Measurements from ENCODE around the gene MTSS2. TPM values are rescaled to one million over a fixed set of nuclear protein-coding genes. Genes with fewer than 3 reads are reported as not detected.

MTSS2 gene
- total and polyA plus RNA-seq, 2 of the 8 experiments (the other 6 are each of a cell fraction or from before 2014, with no cell fraction given): 23.3 to 36.7 TPM

DNA sequence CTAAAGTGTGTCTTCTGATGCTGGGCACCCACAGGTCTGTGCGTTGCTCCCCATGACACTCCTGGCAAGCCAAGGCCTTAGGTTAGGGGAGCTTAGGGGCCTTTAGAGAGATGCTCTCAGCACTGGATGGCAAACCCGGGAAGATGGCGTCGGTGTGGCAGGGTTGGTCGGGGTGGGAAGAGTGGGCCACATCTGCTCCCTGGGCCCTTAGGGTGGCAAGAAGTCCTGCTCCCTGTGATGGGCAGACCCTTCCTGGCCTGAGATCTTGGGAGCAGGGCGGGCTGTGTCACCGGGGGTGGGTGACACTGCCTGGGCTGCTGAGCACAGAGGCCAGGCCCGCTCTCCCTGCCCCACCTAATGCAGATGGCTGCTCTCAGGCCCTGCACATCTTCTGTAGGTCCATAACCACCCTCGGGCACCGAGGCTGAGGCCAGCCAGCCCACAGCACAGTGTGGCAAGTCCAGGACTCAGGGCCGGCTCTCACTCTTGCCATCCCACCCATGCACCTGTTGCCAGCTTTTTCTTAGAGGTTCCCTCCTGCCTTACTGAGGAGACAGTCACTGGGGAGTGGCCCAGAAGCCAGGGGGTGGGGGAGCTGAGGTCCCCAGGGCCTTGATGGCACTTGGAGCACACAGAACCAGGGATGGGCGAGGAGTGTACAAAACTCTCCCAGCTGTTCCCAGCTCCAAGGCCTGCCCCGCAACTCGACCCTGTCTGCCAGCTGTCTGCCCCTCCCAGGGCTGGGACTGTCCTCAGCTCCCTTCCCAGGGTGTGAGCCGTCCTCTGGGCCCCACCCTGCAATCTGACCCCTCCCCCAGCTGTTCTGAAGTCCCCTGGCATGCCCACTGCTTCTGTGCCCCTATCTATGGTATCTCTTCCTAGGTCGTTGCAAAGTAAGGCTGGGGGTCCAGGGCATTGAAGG lies 4.4 kb upstream of the MTSS2 start:
- peaks cover 5 to 37% (median 26%) of the 10 kb centered on the region in 4 experiments for H3K4me1 ChIP-seq (replicated peaks in 1 of 4; ENCODE audit: control insufficient read depth in 3 of 4, insufficient read depth in 4 of 4, low read length in 3 of 4)
- no peak for TF ChIP-seq BCL11A (IDR thresholded peaks at IDR 0.05; ENCODE audit: low read depth in 2 of 2, low read length in 2 of 2)
- no peak for TF ChIP-seq JUN (IDR thresholded peaks at IDR 0.05; ENCODE audit: low read depth, low read length)
- no peak for TF ChIP-seq ZNF274 (IDR thresholded peaks at IDR 0.05; ENCODE audit: borderline replicate concordance, extremely low read depth, low read length)
- no peak for TF ChIP-seq CHD1 (IDR thresholded peaks at IDR 0.05; ENCODE audit: low read depth, low read length)
- TF ChIP-seq POLR2A (IDR thresholded peaks at IDR 0.05; ENCODE audit: control extremely low read depth in 1 of 2, low read depth in 2 of 2, low read length in 2 of 2): no peak
- TF ChIP-seq SP4 (IDR thresholded peaks at IDR 0.05; ENCODE audit: low read length): no peak
- TF ChIP-seq RNF2 (IDR thresholded peaks at IDR 0.05; ENCODE audit: borderline replicate concordance, low read depth, low read length, missing control alignments, poor library complexity, severe bottlenecking): no peak
- no peak for TF ChIP-seq TBP (IDR thresholded peaks at IDR 0.05; ENCODE audit: low read depth, low read length)
- TF ChIP-seq CREB1 (IDR thresholded peaks at IDR 0.05): no peak

More for the DNA sequence above, 4.4 kb upstream of the MTSS2 start:
- no peak overlapping the region for H2BK15ac ChIP-seq (ENCODE audit: low read length)
- H3K4me3 ChIP-seq (ENCODE audit: extremely low read depth in 1 of 4, insufficient read depth in 2 of 4, low read depth in 3 of 4, low read length in 4 of 4): no peak overlapping the region
- no peak overlapping the region for H3K4ac ChIP-seq (replicated peaks; ENCODE audit: insufficient read length, low read depth, low read length)
- no peaks in the 10 kb centered on the region for H3K9me3 ChIP-seq (ENCODE audit: insufficient read depth in 2 of 2, low read depth in 1 of 2, low read length in 1 of 2)
- no peak overlapping the region for H3K18ac ChIP-seq (ENCODE audit: extremely low read depth, low read length)
- no peak overlapping the region for H2AFZ ChIP-seq (ENCODE audit: low read length)
- H3K9ac ChIP-seq (replicated peaks in 1 of 4; ENCODE audit: extremely low read depth in 1 of 4, low read depth in 3 of 4, low read length in 3 of 4): no peak overlapping the region
- no peak overlapping the region for H2BK120ac ChIP-seq (replicated peaks; ENCODE audit: low read depth, low read length)
- H3K56ac ChIP-seq (replicated peaks; ENCODE audit: insufficient read length, low read depth, low read length): no peak overlapping the region
- POLR2A ChIA-PET (ENCODE audit: partially characterized antibody): interaction anchor here (1.7 kb wide), 1 partner anchor 11 kb away, joined by 4 read pairs; no protein-coding TSS in a partner anchor
- H2BK20ac ChIP-seq (ENCODE audit: low read length): no peak overlapping the region
- H3K4me2 ChIP-seq (ENCODE audit: insufficient read depth in 1 of 2, low read depth in 2 of 2, low read length in 2 of 2): no peak overlapping the region
- H4K91ac ChIP-seq (replicated peaks; ENCODE audit: insufficient read length, low read length): no peak overlapping the region
- H3K79me1 ChIP-seq (ENCODE audit: low read depth, low read length): no peaks in the 10 kb centered on the region; the same call in 1 of the 2 replicates
- CTCF ChIA-PET (ENCODE audit: partially characterized antibody): interaction anchor here (0.5 to 6.8 kb wide), 4 partner anchors 10 to 182 kb away, joined by 3 to 57 read pairs (median 36); no protein-coding TSS in a partner anchor
- no peak overlapping the region for H3K23ac ChIP-seq (ENCODE audit: insufficient read length)
- DNase-seq (ENCODE audit: low read depth in 1 of 2, low spot score in 2 of 2) (no peak), FAIRE-seq (no peak)
- H2BK12ac ChIP-seq (ENCODE audit: low read depth, low read length): no peak overlapping the region
- H4K20me1 ChIP-seq (replicated peaks in 1 of 2; ENCODE audit: control insufficient read depth in 1 of 2, insufficient read depth in 2 of 2, low read length in 2 of 2): peaks cover 0 to 3% of the 10 kb centered on the region in 2 experiments
- H3K27ac ChIP-seq (ENCODE audit: low read depth, low read length): no peak overlapping the region
- H3K79me2 ChIP-seq (ENCODE audit: control insufficient read depth in 1 of 2, insufficient read depth in 2 of 2, low read length in 2 of 2): no peaks in the 10 kb centered on the region
- H3K36me3 ChIP-seq (ENCODE audit: control insufficient read depth in 2 of 4, insufficient read depth in 4 of 4, low read length in 3 of 4): no peaks in the 10 kb centered on the region
- no peak overlapping the region for H4K5ac ChIP-seq (ENCODE audit: insufficient read length, low read depth, low read length)
- H3K14ac ChIP-seq (ENCODE audit: insufficient read length): no peak overlapping the region
- H2AK5ac ChIP-seq (ENCODE audit: low read depth, low read length): no peak overlapping the region
- no peak overlapping the region for H2BK5ac ChIP-seq (ENCODE audit: low read depth, low read length)
- peaks cover 4% of the 10 kb centered on the region; the same call in 1 of the 2 replicates for H3K23me2 ChIP-seq (ENCODE audit: low read depth, low read length)
- no peaks in the 10 kb centered on the region; a peak in 1 of 7 replicates for H3K27me3 ChIP-seq (replicated peaks in 1 of 4; ENCODE audit: control insufficient read depth in 3 of 4, extremely low read depth in 1 of 4, insufficient read depth in 3 of 4, low read length in 3 of 4)
- 83% methylated on average over 16 of the region's 16 CpGs; no CpG with 5 or more reads in 1 of the 2 experiments for WGBS, 2 experiments (ENCODE audit: extremely low coverage in 1 of 2, insufficient coverage in 1 of 2, insufficient read length in 1 of 2, insufficient replicate concordance in 2 of 2, low coverage in 1 of 2, low lambda C conversion rate in 2 of 2, missing lambda C conversion rate in 1 of 2)
- no peak overlapping the region for H4K8ac ChIP-seq (ENCODE audit: extremely low read depth, insufficient read depth, low read length)

All from H1 (cell line).